Thyroid gland (tissue), 4 donors: ENCODE data around the gene ARHGAP24. TPM values are rescaled to one million over a fixed set of nuclear protein-coding genes. Genes with fewer than 3 reads are reported as not detected.

Source experiments
- DNase-seq, 2 donors: peaks; one replicate each; pipeline ENCODE4 v3.0.0-alpha.2; 2019
- H3K27ac ChIP-seq, 3 donors: fragments of 200-600 bp; sonication (generic); 1 replicate in 2 of 3; 2 replicates in 1 of 3; pipeline ENCODE4 v1.5.1; 2016 to 2019; ENCODE audit warnings: mild to moderate bottlenecking in 1 of 3, moderate library complexity in 1 of 3
- H3K27me3 ChIP-seq: fragments of 200-600 bp; sonication (generic); one replicate; pipeline ENCODE4 v1.5.1; 2019
- H3K36me3 ChIP-seq, 2 donors: fragments of 200-600 bp; sonication (generic); one replicate each; pipeline ENCODE4 v1.5.1; 2016 to 2019
- H3K4me1 ChIP-seq, 2 donors: fragments of 200-600 bp; sonication (generic); one replicate each; pipeline ENCODE4 v1.5.1; 2017 to 2019
- H3K4me3 ChIP-seq, 3 donors: fragments of 200-600 bp; sonication (generic); replicated peaks in 1 of 3; 1 replicate in 2 of 3; 2 replicates in 1 of 3; pipeline ENCODE4 v1.5.1; 2016; ENCODE audit warnings: mild to moderate bottlenecking in 1 of 3
- H3K9me3 ChIP-seq: fragments of 200-600 bp; sonication (generic); one replicate; pipeline ENCODE4 v1.5.1; 2017
- CTCF ChIP-seq, 6 experiments: fragments of 200-600 bp in 3 of 6; fragments of 450-650 bp in 3 of 6; sonication (generic) in 3 of 6; IDR thresholded peaks; one replicate each; pipeline ENCODE4 v1.5.1; 2016 to 2019; ENCODE audit warnings: antibody characterized with exemption in 6 of 6, mild to moderate bottlenecking in 2 of 6, inconsistent platforms in 1 of 6, moderate library complexity in 1 of 6
- POLR2A ChIP-seq, 2 donors: fragments of 450-650 bp; IDR thresholded peaks; one replicate each; pipeline ENCODE4 v1.6.1; 2017; ENCODE audit warnings: antibody characterized with exemption in 2 of 2, mild to moderate bottlenecking in 2 of 2, moderate library complexity in 1 of 2
- WGBS, 2 donors: methylation state at CpG; one replicate each; pipeline ENCODE4 v1.1.5; 2017; 5-methylcytosine and 5-hydroxymethylcytosine counted together
- intact Hi-C: fragments of 100-400 bp; cut with DNase I; formaldehyde crosslinking; loops from one replicate; pipeline ENCODE4 v1.15.1; 2023
- total RNA-seq, 4 donors: library from RNA; depleted of rRNA; stranded (reverse); fragments of >200 nt; gene quantifications; one replicate each; pipeline ENCODE4 v1.2.3, GENCODE V29; 2016

ARHGAP24 gene
- total RNA-seq, 4 donors from 2014 or later = 20.8 to 70.3 (median 52.4) TPM

DNA sequence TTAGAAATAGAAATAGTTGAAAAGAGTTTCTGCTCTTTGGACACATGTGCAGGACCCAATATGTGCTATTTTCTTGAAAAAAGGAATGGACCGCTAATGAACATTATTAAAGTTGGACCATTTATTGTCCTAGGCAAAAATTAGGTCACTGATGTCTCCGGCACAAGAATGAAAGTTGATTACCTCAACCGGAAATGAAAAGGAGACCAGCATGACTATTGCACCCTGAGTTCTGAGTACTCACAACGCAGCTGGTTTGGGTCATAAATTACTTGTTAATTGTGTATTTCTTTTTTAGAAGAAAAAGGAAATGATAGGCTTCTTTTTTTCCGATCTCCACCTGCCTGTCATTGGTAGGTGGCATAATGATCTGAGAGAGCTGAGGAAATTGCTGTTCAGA, 232.7 kb downstream of the ARHGAP24 start:
- 69 to 89% methylated on average over 5 of the region's 5 CpGs for WGBS, 2 donors
- intact Hi-C loops = no loop called here
- H3K27ac ChIP-seq = no peak overlapping the region

GRCh38 chr4:85708468-85708867, 233.5 kb downstream of the ARHGAP24 start:
- no peaks in the 10 kb centered on the region for H3K4me1 ChIP-seq
- no peaks in the 10 kb centered on the region for H3K27me3 ChIP-seq
- no peaks in the 10 kb centered on the region for H3K9me3 ChIP-seq
- intact Hi-C loops = no loop called here
- no peak for DNase-seq
- H3K27ac ChIP-seq = no peak overlapping the region
- WGBS, 2 donors = 62 to 65% methylated on average over 5 of the region's 5 CpGs
- no peak for TF ChIP-seq CTCF (IDR thresholded peaks at IDR 0.05)
- no peak for TF ChIP-seq POLR2A (IDR thresholded peaks at IDR 0.05)
- no peaks in the 10 kb centered on the region for H3K36me3 ChIP-seq
- no peak overlapping the region for H3K4me3 ChIP-seq

More for the DNA sequence above, 232.7 kb downstream of the ARHGAP24 start:
- H3K4me3 ChIP-seq = no peak overlapping the region
- no peaks in the 10 kb centered on the region for H3K27me3 ChIP-seq
- H3K9me3 ChIP-seq = no peaks in the 10 kb centered on the region
- H3K4me1 ChIP-seq = no peaks in the 10 kb centered on the region
- DNase-seq = no peak
- H3K36me3 ChIP-seq = no peaks in the 10 kb centered on the region
- no peak for TF ChIP-seq CTCF (IDR thresholded peaks at IDR 0.05)
- TF ChIP-seq POLR2A (IDR thresholded peaks at IDR 0.05) = no peak

DNA sequence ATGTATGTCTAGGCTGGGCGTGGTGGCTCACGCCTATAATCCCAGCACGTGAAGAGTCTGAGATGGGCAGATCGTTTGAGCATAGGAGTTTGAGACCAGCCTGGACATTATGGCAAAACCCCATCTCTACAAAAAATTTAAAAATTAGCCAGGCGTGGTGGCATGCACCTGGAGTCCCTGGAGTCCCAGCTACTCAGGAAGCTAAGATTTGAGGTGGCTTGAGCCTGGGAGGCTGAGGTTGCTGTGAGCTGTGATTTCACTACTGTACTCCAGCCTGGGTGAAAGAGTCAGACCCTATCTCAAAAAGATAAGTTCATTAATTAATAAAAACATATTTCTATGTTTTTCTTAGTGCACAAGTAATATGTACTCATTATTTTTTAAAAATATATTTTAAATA, 238.1 kb downstream of the ARHGAP24 start:
- Histone ChIP-seq H3K27me3 (no peaks in the 10 kb centered on the region), H3K4me3 (no peak overlapping the region), H3K36me3 (no peaks in the 10 kb centered on the region), H3K27ac (no peak overlapping the region), H3K9me3 (no peaks in the 10 kb centered on the region), H3K4me1 (no peaks in the 10 kb centered on the region)
- 93 to 95% methylated on average over 5 of the region's 5 CpGs for WGBS, 2 donors
- no peak for DNase-seq
- intact Hi-C loops = no loop called here
- TF ChIP-seq POLR2A (IDR thresholded peaks at IDR 0.05) (no peak), CTCF (IDR thresholded peaks at IDR 0.05) (no peak)

DNA sequence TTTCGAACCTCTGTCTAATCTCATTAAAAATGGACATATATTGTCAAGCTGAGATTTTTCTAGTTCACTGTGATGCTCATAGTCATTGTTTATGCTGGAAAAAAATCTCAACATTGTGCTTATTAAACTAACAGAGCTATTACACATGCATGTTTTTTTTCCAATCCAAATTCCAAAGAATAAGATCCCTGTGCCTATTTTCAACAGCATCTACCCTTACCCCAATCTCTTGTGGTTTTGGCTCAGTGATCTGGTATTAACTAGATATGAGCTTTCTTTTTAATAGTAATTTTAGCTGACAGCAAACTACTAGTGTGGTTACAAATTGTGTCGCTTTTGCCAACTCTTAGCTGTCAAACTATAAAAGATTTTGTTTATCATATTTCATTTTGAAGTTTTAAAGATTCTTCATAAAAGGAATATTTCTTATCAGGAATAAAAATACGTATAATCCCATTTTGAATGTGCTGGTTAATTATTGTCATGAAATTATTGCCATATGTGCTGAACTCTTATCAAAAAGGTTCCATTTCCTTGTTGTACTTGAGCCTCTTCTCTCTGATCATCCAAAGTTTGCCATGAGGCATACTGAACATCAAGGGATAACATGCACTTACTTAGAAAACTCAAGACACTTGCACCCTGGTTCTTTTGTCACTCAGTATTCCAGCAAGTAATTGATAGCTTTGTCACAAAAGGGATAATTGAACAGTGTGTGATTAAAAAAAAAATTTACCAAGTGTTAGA, 241.2 kb downstream of the ARHGAP24 start:
- Histone ChIP-seq H3K36me3 (no peaks in the 10 kb centered on the region), H3K27ac (no peak overlapping the region), H3K27me3 (no peaks in the 10 kb centered on the region), H3K4me1 (no peaks in the 10 kb centered on the region), H3K9me3 (no peaks in the 10 kb centered on the region), H3K4me3 (no peak overlapping the region)
- no peak for TF ChIP-seq POLR2A (IDR thresholded peaks at IDR 0.05)
- no peak for TF ChIP-seq CTCF (IDR thresholded peaks at IDR 0.05)
- no peak for DNase-seq
- intact Hi-C loops = no loop called here
- 50 to 60% methylated on average over 3 of the region's 3 CpGs for WGBS, 2 donors

GRCh38 chr4:85717351-85717750, 242.4 kb downstream of the ARHGAP24 start:
- TF ChIP-seq CTCF (IDR thresholded peaks at IDR 0.05) (no peak), POLR2A (IDR thresholded peaks at IDR 0.05) (no peak)
- DNase-seq = no peak
- H3K36me3 ChIP-seq = no peaks in the 10 kb centered on the region

More at GRCh38 chr4:85717351-85717750, 242.4 kb downstream of the ARHGAP24 start:
- Histone ChIP-seq H3K9me3 (no peaks in the 10 kb centered on the region), H3K4me1 (no peaks in the 10 kb centered on the region), H3K27me3 (no peaks in the 10 kb centered on the region), H3K4me3 (no peak overlapping the region), H3K27ac (no peak overlapping the region)
- 95 to 98% methylated on average over 1 of the region's 1 CpG for whole genome bisulfite sequencing, 2 donors
- intact Hi-C loops = no loop called here
